GM20000 (cell line): Measurements from ENCODE around the gene KDM5A.
"Not testable (repeated sequence)": the region's sequence is repeated elsewhere in the genome, so short reads cannot be mapped to it uniquely, and the experiment has no call there.

ENCODE experiments used
- DNase-seq: peaks from one replicate; pipeline ENCODE4 v3.0.0; 2012; ENCODE audit warnings: low spot score
- TF ChIP-seq, protein P1 (sequence below): IDR thresholded peaks from 2 replicates; pipeline ENCODE4 v1.5.1; 2012; ENCODE audit warnings: mild to moderate bottlenecking, control low read depth; ENCODE audit errors: extremely low read depth, missing control alignments

The KDM5A gene

DNA sequence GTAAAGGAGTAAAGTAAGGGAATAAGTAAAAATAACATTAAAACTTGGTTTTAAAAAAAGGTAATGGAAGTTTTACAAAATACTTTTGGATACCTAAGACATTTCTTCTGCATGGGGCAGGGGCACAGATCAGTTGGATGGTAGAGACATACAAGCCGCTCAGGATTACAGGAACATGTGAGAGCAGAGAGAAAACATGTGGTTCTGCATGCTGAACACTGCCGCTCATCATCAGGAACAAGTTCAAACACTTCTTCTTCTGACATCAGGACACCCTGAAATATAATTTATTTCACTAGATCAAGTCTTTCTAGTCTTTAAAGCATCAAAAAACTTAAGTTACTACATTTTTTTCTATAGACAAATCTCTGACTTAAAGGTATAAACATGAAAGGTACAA is 65.6 kb downstream of the KDM5A start:
- no peak for DNase-seq
- TF ChIP-seq, protein P1, sequence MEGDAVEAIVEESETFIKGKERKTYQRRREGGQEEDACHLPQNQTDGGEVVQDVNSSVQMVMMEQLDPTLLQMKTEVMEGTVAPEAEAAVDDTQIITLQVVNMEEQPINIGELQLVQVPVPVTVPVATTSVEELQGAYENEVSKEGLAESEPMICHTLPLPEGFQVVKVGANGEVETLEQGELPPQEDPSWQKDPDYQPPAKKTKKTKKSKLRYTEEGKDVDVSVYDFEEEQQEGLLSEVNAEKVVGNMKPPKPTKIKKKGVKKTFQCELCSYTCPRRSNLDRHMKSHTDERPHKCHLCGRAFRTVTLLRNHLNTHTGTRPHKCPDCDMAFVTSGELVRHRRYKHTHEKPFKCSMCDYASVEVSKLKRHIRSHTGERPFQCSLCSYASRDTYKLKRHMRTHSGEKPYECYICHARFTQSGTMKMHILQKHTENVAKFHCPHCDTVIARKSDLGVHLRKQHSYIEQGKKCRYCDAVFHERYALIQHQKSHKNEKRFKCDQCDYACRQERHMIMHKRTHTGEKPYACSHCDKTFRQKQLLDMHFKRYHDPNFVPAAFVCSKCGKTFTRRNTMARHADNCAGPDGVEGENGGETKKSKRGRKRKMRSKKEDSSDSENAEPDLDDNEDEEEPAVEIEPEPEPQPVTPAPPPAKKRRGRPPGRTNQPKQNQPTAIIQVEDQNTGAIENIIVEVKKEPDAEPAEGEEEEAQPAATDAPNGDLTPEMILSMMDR: no peak

DNA sequence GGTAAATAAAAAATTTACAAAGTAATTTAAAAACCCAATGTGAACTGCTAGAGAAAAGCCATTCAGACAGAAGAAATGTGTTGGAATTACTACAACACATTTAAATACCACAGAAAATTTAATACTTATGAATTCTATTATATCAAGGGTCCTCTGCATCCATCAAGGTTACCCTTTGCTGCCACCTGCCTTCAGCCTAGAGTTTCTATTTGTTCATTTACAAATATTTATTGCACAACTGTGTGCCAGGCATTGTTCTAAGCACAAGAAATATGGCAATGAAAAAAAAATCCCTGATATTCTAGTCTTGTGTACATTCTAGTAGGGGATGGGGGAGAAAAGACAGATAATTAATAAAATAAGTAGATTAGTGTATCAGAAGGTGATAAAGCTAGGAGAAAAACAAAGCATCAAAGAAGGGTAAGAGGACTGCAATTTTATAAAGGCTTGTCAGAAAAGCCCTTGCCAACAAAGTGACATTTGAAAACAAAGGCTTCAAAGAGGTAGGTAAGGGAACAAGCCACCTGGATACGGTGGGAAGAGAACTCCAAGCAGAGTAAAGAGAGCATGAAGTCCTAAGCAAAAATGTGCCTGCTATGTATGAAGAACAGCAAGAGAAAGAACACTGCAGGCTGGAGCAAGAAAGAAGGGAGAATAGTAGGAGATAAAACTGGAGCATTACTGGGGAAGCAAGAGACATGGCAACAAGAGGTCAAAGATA is 67.4 kb downstream of the KDM5A start:
- TF ChIP-seq, protein P1: no peak
- DNase-seq: no peak

DNA sequence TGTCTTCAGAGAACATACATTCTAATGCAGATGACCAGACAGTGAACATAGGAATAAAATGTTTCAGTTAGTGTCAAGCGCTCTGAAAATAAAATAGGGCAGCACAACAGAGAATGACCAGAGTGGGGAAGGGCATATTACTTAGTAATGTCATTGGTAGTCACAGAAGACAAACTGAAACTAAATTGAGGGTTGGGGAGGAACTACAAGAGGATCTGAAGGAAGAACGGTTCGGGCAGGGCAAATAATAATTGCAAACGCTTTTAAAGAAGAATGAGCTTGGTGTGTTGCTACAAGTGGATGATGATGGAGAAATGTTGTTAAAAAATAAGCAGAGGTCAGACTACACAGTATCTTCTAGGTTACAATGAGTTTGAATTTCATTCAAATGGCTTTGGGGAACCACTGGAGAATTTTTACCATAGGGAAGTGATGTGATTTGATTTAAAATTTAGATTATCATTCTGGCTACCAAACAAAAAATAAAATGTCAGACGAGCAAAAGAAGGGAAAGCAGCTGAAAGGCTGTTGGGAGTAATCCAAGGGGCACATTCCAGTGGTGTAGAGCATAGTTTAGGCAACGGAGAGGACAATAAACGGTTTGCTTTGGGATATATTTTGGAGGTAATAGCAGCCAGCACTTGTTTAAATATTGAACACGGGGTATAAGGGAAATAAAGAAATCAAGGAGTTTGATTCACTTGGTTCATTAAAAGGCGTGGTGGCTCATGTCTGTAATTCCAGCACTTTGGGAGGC is 70.2 kb downstream of the KDM5A start:
- no peak for DNase-seq
- TF ChIP-seq, protein P1: no peak

DNA sequence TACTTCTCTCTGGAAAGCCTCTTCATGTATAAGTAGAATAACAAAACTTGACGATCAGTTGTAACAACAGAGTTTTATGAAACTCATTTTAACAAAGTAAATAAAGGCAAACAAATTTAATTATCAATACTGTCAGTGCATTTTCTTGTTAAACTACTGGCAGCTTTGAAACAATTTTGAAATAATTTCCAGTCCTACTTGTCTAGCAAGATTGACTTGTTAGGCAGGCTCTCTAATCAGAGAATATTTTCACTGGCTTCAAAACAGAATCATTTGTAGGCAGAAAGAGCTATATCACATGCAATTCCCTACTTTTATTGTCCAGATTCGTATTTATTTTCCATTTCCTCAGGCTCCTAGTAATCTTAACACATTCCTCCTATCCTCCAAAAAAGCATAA is 80.6 kb downstream of the KDM5A start:
- TF ChIP-seq, protein P1: no peak
- DNase-seq: no peak

DNA sequence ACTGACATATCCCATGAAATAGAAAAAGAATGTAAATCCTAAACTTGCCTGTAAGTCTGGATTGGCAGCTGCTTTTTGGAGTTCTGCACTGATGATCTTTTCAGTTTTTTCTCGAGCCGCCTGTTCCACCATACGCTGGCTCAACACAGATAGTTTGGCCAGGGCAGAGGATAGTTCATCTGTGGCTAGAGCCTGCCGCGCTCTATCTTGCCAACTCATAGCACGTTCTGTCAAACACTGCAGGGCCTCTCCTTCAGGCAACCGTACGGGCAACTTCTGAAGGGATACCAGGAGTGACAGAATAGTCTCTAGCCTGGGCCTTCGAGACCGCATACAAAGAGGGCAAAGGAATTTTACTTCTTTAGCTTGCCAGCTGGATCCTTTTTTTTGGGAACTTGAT is 81.7 kb downstream of the KDM5A start:
- TF ChIP-seq, protein P1: no peak
- DNase-seq: no peak

DNA sequence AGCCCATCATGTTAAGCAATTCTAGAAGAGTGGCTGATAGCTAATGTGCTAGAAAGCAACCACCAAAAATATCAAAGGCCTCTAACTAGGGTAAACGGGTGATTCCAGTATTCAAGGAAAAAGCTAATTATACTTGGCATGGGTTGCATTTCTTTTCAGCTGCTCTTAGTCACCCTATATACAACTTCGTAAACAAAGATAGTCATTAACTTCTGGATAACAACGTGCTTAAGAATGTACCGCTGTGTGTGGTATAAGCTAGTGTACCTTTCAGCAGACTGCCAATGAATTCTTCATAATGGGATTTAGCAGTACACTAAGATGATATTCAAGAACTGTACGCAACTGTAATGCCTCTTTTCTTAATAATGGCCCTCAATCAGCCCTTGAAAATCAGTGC is 84.3 kb downstream of the KDM5A start:
- DNase-seq: no peak
- TF ChIP-seq, protein P1: no peak

DNA sequence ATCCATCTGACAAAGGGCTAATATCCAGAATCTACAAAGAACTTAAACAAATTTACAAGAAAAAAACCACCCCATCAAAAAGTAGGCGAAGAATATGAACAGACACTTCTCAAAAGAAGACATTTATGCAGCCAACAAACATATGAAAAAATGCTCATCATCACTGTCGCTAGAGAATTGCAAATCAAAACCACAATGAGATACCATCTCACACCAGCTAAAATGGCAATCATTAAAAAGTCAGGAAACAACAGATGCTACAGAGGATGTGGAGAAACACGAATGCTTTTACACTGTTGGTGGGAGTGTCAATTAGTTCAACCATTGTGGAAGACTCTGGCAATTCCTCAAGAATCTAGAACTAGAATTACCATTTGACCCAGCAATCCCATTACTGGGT is 86.4 kb downstream of the KDM5A start:
- not testable (repeated sequence) for DNase-seq

DNA sequence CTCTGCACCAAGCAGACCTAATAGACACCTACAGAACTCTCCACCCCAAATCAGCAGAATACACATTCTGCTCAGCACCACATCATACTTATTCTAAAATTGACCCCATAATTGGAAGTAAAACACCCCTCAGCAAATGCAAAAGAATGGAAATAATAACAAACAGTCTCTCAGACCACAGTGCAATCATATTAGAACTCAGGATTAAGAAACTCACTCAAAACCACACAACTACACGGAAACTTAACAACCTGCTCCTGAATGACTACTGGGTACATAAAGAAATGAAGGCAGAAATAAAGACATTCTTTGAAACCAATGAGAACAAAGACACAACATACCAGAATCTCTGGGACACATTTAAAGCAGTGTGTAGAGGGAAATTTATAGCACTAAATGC is 89.0 kb downstream of the KDM5A start:
- DNase-seq: not testable (repeated sequence)

DNA sequence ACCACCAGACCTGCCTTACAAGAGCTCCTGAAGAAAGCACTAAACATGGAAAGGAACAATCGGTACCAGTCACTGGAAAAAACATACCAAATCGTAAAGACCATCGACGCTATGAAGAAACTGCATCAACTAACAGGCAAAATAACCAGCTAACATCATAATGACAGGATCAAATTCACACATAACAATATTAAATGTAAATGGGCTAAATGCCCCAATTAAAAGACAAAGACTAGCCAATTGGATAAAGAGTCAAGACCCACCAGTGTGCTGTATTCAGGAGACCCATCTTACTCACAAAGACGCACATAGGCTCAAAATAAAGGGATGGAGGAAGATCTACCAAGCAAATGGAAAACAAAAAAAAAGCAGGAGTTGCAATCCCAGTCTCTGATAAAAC is 89.6 kb downstream of the KDM5A start:
- not testable (repeated sequence) for DNase-seq

DNA sequence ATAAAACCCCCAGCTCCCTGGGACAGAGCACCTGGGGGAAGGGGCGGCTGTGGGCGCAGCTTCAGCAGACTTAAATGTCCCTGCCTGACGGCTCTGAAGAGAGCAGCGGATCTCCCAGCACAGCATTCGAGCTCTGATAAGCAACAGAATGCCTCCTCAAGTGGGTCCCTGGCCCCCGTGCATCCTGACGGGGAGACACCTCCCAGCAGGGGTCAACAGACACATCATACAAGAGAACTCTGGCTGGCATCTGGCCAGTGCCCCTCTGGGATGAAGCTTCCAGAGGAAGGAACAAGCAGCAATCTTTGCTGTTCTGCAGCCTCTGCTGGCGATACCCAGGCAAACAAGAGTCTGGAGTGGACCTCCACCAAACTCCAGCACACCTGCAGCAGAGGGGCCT is 91.1 kb downstream of the KDM5A start:
- not testable (repeated sequence) for DNase-seq
